Esophagus muscularis mucosa (tissue), 4 donors: ENCODE measurements around the gene FGF10.

Experiments
- CTCF ChIP-seq, 3 experiments: fragments of 200-600 bp in 2 of 3; fragments of 450-650 bp in 1 of 3; sonication (generic) in 2 of 3; IDR thresholded peaks; one replicate each; pipeline ENCODE4 v1.5.1; 2017 to 2019; ENCODE audit warnings: antibody characterized with exemption in 3 of 3, mild to moderate bottlenecking in 2 of 3, moderate library complexity in 1 of 3
- EP300 ChIP-seq: sonication (generic); formaldehyde crosslinking; IDR thresholded peaks from one replicate; pipeline ENCODE4 v1.6.1; 2017; ENCODE audit warnings: antibody characterized with exemption
- POLR2A ChIP-seq: fragments of 450-650 bp; IDR thresholded peaks from one replicate; pipeline ENCODE4 v1.6.1; 2017; ENCODE audit warnings: antibody characterized with exemption, moderate library complexity, mild to moderate bottlenecking, low read depth

- TF ChIP-seq CTCF (IDR thresholded peaks at IDR 0.05) (no peak), EP300 (no peak), POLR2A (no peak)
Observed at GRCh38 chr5:44360919-44361318, 28.3 kb downstream of the FGF10 start.
